Endothelial cell of umbilical vein (primary cell): Measurements from ENCODE around the gene ROMO1. TPM values are rescaled to one million over a fixed set of nuclear protein-coding genes. Genes with fewer than 3 reads are reported as not detected.

Source experiments
- BruUV-seq: library from RNA; stranded (reverse); fragments of 400-500 nt; replicated peaks from 2 replicates; lab custom pipeline; 2021; lab: Mats Ljungman, UMichigan
- CTCF ChIA-PET: fragments of 300-600, 350-600 bp; sonication (Branson Sonifier 250); formaldehyde crosslinking; loops from one replicate; lab custom pipeline; 2021; ENCODE audit warnings: antibody characterized with exemption, inconsistent platforms; lab: Charles Lee
- POLR2A ChIA-PET: fragments of 300-600, 350-600 bp; sonication (Branson Sonifier 250); formaldehyde crosslinking; loops from one replicate; lab custom pipeline; 2021; ENCODE audit warnings: antibody characterized with exemption, inconsistent platforms; lab: Charles Lee
- DNase-seq: peaks from one replicate; pipeline ENCODE4 v3.0.0-alpha.2; 2011; ENCODE audit warnings: low read depth, low spot score
- FAIRE-seq: peaks from 2 replicates; lab custom pipeline; 2011; peaks lifted over from hg19 to GRCh38; lab: Jason Lieb, UNC
- H2AFZ ChIP-seq: 2 replicates; pipeline ENCODE4 v1.6.0; 2012; ENCODE audit warnings: low read depth, low read length, control low read depth, inconsistent platforms
- H3K27ac ChIP-seq: 2 replicates; pipeline ENCODE4 v1.5.1; 2011; ENCODE audit warnings: low read depth, mild to moderate bottlenecking, control low read depth, low read length, moderate library complexity; ENCODE audit not compliant: insufficient read depth
- H3K27me3 ChIP-seq, 2 experiments: 2 replicates each; pipeline versions ENCODE4 v1.6.0 to v1.6.1; 2011; ENCODE audit warnings: low read length in 2 of 2, mixed read lengths in 1 of 2; ENCODE audit not compliant: control insufficient read depth in 2 of 2, insufficient read depth in 2 of 2
- H3K36me3 ChIP-seq, 2 experiments: 2 replicates in 1 of 2; 3 replicates in 1 of 2; pipeline ENCODE4 v1.5.1; 2011; ENCODE audit warnings: low read length in 2 of 2, mild to moderate bottlenecking in 1 of 2, moderate library complexity in 1 of 2; ENCODE audit not compliant: control insufficient read depth in 2 of 2, insufficient read depth in 2 of 2; ENCODE audit errors: extremely low read depth in 1 of 2
- H3K4me1 ChIP-seq: 3 replicates; pipeline ENCODE4 v1.5.1; 2011; ENCODE audit warnings: mild to moderate bottlenecking, low read length; ENCODE audit not compliant: control insufficient read depth, insufficient read depth; ENCODE audit errors: extremely low read depth
- H3K4me2 ChIP-seq: 2 replicates; pipeline ENCODE4 v1.6.1; 2011; ENCODE audit warnings: low read length, control low read depth, mixed read lengths; ENCODE audit not compliant: insufficient read depth
- H3K4me3 ChIP-seq, 3 experiments: fragments of 200-600 bp in 1 of 3; sonication (generic), shearing (Covaris generic) in 1 of 3; replicated peaks in 1 of 3; 2 replicates each; pipeline ENCODE4 v1.5.1; 2011 to 2016; ENCODE audit warnings: control low read depth in 3 of 3, low read length in 3 of 3, mild to moderate bottlenecking in 2 of 3, inconsistent platforms in 1 of 3, low read depth in 1 of 3, moderate library complexity in 1 of 3; ENCODE audit not compliant: insufficient read depth in 1 of 3
- H3K79me2 ChIP-seq: 2 replicates; pipeline ENCODE4 v1.6.0; 2012; ENCODE audit warnings: low read length, inconsistent platforms; ENCODE audit not compliant: control insufficient read depth, insufficient read depth
- H3K9ac ChIP-seq: replicated peaks from 2 replicates; pipeline ENCODE3; 2011; ENCODE audit warnings: low read length, control low read depth; ENCODE audit not compliant: insufficient read depth; ENCODE audit errors: extremely low read depth
- H3K9me1 ChIP-seq: replicated peaks from 3 replicates; pipeline ENCODE4 v1.6.0; 2011; ENCODE audit warnings: mild to moderate bottlenecking, low read length; ENCODE audit not compliant: control insufficient read depth, insufficient read depth; ENCODE audit errors: extremely low read depth
- H3K9me3 ChIP-seq: replicated peaks from 2 replicates; pipeline ENCODE4 v1.5.1; 2012; ENCODE audit warnings: low read length, inconsistent platforms; ENCODE audit not compliant: control insufficient read depth, insufficient read depth
- H4K20me1 ChIP-seq: replicated peaks from 2 replicates; pipeline ENCODE3; 2011; ENCODE audit warnings: mild to moderate bottlenecking, low read length; ENCODE audit not compliant: control insufficient read depth, insufficient read depth; ENCODE audit errors: extremely low read depth
- CTCF ChIP-seq, 2 donors: IDR thresholded peaks; 1 replicate in 1 of 2; 2 replicates in 1 of 2; pipeline ENCODE4 v1.5.1; 2011; ENCODE audit warnings: low read length in 2 of 2, mild to moderate bottlenecking in 2 of 2, moderate library complexity in 2 of 2, control low read depth in 1 of 2, inconsistent platforms in 1 of 2, low read depth in 1 of 2; ENCODE audit not compliant: insufficient read depth in 1 of 2; ENCODE audit errors: extremely low read depth in 1 of 2
- EZH2 ChIP-seq: IDR thresholded peaks from 2 replicates; pipeline ENCODE4 v1.6.1; 2012; ENCODE audit warnings: borderline replicate concordance, low read depth, mild to moderate bottlenecking, moderate library complexity, low read length, inconsistent platforms; ENCODE audit not compliant: severe bottlenecking
- GATA2 ChIP-seq: IDR thresholded peaks from 2 replicates; pipeline ENCODE4 v1.7.0; 2011; ENCODE audit warnings: low read depth, mild to moderate bottlenecking, moderate library complexity, mixed read lengths, low read length; ENCODE audit not compliant: insufficient read length, insufficient read depth
- JUN ChIP-seq: IDR thresholded peaks from 2 replicates; pipeline ENCODE4 v1.6.1; 2011; ENCODE audit warnings: borderline replicate concordance, low read depth; ENCODE audit not compliant: insufficient read length, insufficient read depth
- MAX ChIP-seq: IDR thresholded peaks from 2 replicates; pipeline ENCODE4 v1.6.1; 2011; ENCODE audit not compliant: insufficient read depth, insufficient read length
- MYC ChIP-seq: IDR thresholded peaks from one replicate; pipeline ENCODE4 v1.6.1; 2011; ENCODE audit warnings: mild to moderate bottlenecking, low read depth, low read length
- POLR2A ChIP-seq: IDR thresholded peaks from 2 replicates; pipeline ENCODE4 v1.6.1; 2012; ENCODE audit warnings: low read depth, mild to moderate bottlenecking, control low read depth, low read length
- POLR2AphosphoS5 ChIP-seq: IDR thresholded peaks from 2 replicates; pipeline ENCODE4 v1.6.1; 2012; ENCODE audit warnings: low read depth, mild to moderate bottlenecking, control low read depth, low read length, moderate library complexity; ENCODE audit not compliant: insufficient read depth
- dilution Hi-C: fragments of 300-500 bp; cut with MboI; formaldehyde crosslinking; loops from one replicate; pipeline ENCODE4 v1.15.0; 2019; ENCODE audit warnings: low sequenced_read_pairs; ENCODE audit not compliant: extremely low pct_ligation_motif_present
- intact Hi-C: fragments of 100-400 bp; cut with micrococcal nuclease; formaldehyde crosslinking; loops from one replicate; pipeline ENCODE4 v1.10.0; 2022
- polyA plus RNA-seq, 4 experiments: library from polyadenylated mRNA; depleted of rRNA in 3 of 4; stranded (reverse) in 3 of 4; unstranded in 1 of 4; fragments of >200 nt; gene quantifications; 2 replicates each; pipeline versions ENCODE4 v1.2.1 to v1.2.3, GENCODE V29; 2011 to 2012; ENCODE audit warnings: missing spikeins in 1 of 4
- total RNA-seq: library from RNA; stranded (reverse); gene quantifications from 2 replicates; pipeline ENCODE4 v1.2.3, GENCODE V29; 2021

The ROMO1 gene
- total and polyA plus RNA-seq, 2 donors (not counting 3 experiments of a cell fraction or from before 2014, with no cell fraction given): 174 to 1,099 TPM

GRCh38 chr20:35661908-35662307 lies 37.3 kb upstream of the ROMO1 start:
- no TSS peak for BruUV-seq
- H3K9me3 ChIP-seq: no peaks in the 10 kb centered on the region
- no peak for TF ChIP-seq EZH2
- TF ChIP-seq GATA2: no peak
- no peak for TF ChIP-seq POLR2AphosphoS5
- no peak for TF ChIP-seq CTCF (IDR thresholded peaks at IDR 0.05; ENCODE audit: extremely low read depth in 1 of 2, insufficient read depth in 1 of 2, low read depth in 1 of 2, low read length in 2 of 2)
- TF ChIP-seq POLR2A: no peak
- TF ChIP-seq MAX: no peak
- TF ChIP-seq MYC: no peak
- no peak for TF ChIP-seq JUN
- FAIRE-seq (no peak), DNase-seq (peak; percentile 43)
- peaks cover 75% of the 10 kb centered on the region for H3K79me2 ChIP-seq
- peak overlapping the region; percentile 77 for H3K4me2 ChIP-seq
- no peaks in the 10 kb centered on the region for H3K27me3 ChIP-seq
- peak overlapping the region; percentile 34 for H3K9ac ChIP-seq
- intact Hi-C loops: loop anchor here (5.0 kb wide), 1 partner anchor 80 kb away; the partner anchor contains the start of gene RBM39
- no peaks in the 10 kb centered on the region for H3K9me1 ChIP-seq
- POLR2A ChIA-PET: interaction anchor here (1.1 kb wide), 1 partner anchor 38 kb away, joined by 3 read pairs; the partner anchor contains the start of genes NFS1 and ROMO1
- dilution Hi-C loops: no loop called here
- CTCF ChIA-PET: interaction anchor here (1.2 to 2.1 kb wide), 2 partner anchors 10 to 43 kb away, joined by 3 to 8 read pairs; no protein-coding TSS in a partner anchor
- peaks cover 19% of the 10 kb centered on the region for H3K4me1 ChIP-seq
- no peak overlapping the region for H2AFZ ChIP-seq
- H3K4me3 ChIP-seq: peak overlapping the region in 1 of 3 experiments; percentile 81
- H4K20me1 ChIP-seq: peaks cover 18% of the 10 kb centered on the region
- peaks cover 0 to 5% of the 10 kb centered on the region in 2 experiments for H3K36me3 ChIP-seq
- H3K27ac ChIP-seq: no peak overlapping the region
